GM18526 (cell line): ENCODE data around the gene PGAP3.

Experiments used
- POLR2A ChIP-seq: IDR thresholded peaks from 3 replicates; pipeline ENCODE4 v1.6.1; 2011; ENCODE audit not compliant: insufficient read length; ENCODE audit errors: extremely low read depth

Gene PGAP3

GRCh38 chr17:39621523-39622379 is 66.1 kb downstream of the PGAP3 start:
- no peak for TF ChIP-seq POLR2A
